CD4-positive, alpha-beta T cell treated with Interleukin-4 for 1 hour (primary cell): ENCODE results near the gene CMIP.

Experiments
- DNase-seq, 2 donors: peaks; one replicate each; pipeline ENCODE4 v3.0.0-alpha.2; 2020 to 2022

CMIP gene

DNA sequence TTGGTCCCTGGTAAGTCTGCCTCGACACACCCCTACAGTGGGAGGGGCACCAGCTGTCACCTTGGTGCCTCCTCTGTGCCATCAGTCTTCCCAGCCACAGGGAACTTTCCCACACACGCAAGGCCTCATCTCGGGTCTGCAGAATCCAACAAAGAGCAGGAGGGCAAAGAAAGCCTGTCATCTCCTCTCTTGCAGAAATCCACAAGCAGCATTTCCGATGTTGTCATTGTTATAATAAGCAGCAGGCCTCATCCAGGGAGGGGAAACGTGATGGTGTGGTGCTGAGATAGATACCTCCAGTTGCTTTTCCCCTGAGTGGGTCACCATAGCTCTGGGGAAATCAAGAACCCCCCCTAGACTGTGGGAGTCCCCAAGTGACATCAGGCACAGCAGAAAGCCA lies 110.4 kb downstream of the CMIP start:
- DNase-seq, result no peak

DNA sequence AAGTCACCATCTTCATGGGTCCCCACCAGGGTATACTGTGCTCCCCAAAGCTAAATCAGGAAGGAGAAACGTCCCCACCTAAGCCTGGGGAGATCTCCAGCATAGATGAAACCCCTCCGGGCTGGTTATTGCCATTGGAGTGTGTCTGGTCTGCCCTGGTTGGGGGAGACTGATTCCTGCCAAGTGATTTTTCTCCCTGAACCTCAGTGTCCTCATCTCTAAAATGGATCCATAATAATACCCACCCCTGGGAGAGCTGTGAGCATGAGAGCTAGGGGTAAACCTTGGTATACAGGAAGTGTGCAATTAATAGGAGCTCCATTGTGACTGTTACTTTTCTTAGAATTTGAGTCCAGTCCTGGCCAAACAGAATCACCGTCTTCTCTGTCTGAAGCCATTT lies 111.1 kb downstream of the CMIP start:
- DNase-seq, result no peak

DNA sequence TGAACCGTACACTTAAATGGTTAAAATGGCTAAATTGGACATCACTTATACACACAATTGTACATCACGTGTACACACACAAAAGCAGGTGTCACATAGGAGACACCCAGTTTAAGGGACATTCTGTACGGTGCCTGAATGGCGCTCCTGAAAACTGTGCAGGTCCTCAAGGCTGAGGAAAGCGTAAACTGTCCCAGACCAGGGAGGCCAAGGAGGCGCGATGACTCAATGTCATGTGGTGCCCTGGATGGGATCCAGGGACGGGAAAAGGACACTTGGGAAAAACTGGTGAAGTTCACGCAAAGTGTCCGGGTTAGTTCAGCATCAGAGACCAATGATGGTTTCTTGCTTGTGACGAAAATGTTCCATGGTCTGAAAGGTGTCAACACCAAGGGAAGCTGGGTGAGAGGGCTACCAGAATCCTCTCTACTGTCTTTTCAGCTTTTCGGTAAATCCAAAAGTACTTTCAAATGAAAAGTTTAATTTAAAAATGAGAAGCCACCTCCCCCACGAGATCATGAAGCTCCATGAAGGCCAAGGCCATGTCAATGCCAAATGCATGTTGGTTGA lies 112.2 kb downstream of the CMIP start:
- DNase-seq, result no peak

DNA sequence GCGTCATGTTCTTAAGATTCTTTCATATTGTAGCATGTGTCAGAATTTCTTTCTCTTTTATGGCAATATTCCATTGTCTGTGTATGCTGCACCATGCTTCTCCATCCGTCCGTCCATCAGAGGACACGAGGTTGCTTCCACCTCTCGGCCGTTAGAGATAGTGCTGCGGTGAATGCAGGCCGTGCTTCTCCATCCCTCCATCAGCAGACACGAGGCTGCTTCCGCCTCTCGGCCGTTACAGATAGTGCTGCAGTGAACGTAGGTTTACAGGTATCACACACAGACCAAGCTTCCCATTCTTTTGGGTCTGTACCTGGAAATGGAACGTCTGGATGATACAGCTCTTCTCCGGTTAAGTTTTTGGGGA lies 113.5 kb downstream of the CMIP start:
- DNase-seq, result no peak

DNA sequence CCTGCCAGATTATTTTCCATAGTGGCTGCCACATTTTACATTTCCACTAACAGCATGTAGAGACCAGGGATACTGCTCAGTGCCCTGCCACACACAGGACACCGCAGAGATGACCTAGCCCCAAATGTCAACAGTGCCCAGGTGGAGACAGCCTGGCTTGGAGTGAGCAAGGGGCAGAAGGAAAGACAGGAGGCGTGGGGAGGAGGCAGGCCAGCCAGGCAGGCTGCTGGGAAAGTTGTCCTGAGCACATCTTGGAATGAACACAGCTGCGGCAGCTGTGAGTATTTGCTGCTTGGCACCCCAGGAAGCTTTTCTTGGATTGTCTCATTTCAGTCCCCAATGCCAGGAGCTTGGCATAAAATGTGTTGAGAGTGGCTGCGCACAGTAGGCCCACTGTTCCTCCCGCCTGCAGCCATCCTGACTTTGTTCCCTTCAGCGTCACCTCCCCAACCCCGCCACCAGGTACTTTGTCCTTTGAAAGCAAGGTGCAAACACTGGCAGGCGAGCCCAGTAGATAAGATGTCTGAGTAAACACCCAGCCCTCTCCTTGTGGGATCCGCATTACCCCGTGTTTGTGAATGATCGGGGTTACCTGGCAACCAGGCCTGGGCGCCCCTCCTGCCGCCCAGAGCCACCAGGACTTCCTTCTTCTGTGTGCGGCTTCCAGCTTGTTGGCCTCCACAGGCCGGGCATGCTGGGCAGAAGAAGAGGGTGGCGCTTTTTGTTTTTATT lies 114.0 kb downstream of the CMIP start:
- peak in 1 of 2 donors; percentile 55 for DNase-seq

DNA sequence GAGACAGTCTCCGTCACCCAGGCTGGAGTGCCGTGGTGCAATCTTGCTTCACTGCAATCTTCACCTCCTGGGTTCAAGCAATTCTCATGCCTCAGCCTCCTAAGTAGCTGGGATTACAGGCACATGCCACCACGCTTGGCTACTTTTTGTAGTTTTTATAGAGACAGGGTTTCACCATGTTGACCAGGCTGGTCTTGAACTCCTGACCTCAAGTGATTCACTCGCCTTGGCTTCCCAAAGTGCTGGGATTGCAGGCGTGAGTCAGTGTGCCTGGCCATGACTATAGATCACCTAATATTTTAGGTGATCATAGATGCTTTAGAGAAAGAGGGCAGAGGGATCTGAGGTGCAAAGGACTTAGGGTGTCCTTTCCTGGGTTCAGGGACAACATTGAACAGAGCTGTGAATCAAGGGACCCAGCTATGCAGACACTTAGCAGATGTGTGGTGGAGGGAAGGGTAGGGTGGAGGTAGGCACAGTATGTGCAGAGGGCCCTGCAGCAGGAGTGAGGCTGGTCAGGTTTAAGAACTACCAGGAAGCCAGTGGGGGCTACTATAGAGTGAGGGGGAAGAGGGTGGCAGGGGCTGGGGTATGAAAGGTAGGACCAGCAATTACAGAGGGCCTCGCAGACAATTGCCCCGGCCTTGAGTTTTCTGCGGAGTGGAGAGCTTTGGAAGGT lies 116.5 kb downstream of the CMIP start:
- no peak for DNase-seq

DNA sequence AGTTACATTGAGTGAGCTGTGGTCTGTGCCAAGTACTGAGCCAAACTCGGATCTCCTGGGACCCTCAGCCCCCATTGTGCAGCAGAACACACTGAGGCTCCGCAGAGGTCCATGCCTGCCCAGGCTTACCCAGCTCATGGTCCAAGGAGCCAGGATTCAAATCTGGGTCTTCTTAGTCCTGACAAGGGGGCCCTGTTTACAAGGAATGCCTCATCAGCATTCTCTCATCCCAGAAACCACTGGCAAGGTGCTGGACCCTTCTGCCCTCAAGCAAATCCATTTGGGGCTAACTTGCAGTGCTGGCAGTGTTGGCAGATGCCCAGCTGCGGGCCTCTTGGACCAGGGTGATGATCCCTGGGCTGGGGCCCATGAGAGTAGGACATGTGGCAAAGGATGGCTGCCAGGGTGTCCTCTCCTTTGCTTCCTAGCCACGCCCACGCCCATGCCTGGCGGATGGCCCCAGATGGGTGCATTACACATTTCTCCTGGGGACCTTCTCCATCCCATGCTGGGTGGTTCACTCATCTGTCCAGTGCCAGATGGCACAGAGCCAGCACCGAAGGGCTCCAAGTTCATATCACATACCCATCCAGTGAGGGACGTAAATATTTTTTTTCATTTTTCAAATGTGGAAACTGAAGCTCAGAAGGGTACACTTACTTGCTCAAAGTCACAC lies 117.7 kb downstream of the CMIP start:
- no peak for DNase-seq

DNA sequence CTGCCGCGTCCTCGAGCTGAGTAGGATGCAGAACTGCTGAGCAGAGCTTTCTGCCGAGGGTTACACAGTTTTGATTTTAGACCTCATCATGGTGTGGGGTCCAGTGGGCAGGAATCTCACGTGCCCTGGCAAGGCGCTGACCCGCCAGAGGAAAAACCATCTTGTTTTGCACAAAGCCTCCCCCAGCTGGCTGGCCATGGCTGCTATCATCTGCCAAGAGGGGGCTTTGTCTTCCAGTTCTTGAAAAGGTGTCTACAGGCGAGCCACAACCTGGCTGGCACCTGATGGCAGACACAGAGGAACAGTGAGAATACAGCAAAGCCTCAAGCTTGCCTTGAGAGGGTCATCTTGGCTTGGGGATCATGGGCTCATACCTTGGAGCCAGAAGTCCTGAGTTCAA lies 118.3 kb downstream of the CMIP start:
- no peak for DNase-seq

DNA sequence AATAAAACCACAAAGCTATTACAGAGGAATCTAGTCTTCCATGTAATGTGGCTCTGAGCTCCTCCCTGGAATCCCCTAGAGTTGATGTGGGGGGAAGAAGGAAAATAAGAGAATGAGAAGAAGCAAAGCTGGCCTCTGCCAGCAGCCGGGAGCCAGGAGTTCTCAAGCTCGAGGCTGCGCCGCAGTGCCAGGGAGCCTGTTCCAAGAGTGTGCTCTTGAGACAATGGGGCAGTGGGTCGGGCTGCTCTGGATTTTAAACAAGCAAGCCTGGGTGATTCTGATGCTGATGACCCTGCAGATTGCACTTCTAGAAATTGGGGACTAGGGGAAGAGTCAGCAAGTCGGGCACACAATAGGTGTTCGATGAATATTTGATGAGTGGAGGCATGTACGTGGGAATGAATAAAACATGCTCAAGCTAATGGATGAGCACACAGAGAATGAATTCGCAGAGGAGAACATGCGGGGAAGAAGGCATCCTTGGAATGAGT lies 119.9 kb downstream of the CMIP start:
- DNase-seq, result no peak

DNA sequence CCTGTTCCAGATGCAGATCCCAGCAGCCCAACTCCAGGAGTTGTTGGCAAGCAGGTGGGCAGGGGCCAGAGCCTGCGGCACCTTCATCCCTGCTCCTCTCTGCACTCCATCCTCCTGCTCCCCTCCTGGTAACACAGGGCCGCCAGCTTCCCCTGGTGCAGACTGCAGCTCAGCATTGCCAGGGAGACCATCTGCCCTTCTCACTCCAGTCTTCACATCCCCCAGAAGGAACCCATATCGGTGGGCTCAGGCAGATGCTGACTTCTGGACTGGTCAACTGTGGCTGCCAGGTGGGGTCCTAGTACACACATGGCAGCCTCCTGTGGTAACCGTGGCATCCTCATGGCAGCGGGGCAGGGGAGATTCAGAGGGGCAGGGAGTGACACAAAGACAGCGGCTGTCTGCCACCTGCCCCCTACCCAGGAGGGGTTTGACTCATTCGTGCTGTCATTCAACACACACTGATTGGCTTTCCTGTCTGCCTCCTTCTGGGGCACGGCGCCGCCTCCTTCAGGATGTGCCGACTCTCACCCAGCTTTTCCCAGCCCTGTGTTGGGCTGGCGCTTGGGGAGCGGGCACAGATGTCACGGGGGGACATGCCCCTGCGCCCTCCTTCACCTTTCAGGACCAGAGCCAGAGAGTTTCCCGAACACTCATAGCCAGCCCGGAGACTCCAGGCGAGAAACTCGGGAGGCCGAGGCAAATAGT lies 120.9 kb downstream of the CMIP start:
- no peak for DNase-seq

DNA sequence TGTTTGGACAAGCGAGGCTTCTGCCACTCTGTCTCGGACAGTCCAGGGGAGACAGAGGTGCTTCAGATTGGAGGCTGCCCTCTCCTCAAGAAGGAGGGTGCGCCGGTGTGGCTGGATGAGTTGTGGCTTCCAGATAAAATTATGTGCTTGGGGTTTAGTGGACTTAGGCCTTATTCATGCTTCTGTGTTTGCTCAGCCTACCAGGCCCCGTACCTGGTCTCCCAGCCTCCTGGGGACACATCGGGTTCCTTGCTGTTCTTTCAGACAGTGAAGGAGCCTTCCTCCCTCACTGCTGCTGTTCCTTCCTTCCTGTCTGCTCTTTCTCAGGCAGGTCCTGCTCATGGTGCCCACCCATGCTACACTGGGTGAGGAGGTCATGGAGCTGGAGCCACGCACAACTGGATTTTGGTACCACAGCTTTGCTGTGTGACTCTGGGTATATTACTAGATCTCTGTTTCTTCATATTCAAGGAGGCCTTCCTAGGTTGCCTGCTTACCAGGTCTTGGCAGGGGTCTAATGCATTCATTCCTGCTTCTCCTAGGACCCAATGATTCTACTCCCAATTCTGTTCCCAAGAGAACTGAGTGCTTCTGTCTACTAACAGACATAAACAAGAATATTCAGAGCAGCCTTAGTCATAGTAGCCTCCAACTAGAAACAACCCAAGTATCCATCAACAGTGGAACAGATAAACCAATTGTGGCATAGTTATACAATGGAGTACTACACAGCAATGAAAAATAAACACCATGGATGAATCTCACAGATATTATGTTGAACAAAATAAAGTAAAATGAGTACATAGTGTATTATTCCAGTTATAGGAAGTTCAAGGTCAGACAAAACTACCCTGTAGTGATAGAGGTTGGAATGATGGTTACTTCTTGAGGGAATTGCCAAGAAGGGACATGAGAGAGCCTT lies 121.7 kb downstream of the CMIP start:
- no peak for DNase-seq

DNA sequence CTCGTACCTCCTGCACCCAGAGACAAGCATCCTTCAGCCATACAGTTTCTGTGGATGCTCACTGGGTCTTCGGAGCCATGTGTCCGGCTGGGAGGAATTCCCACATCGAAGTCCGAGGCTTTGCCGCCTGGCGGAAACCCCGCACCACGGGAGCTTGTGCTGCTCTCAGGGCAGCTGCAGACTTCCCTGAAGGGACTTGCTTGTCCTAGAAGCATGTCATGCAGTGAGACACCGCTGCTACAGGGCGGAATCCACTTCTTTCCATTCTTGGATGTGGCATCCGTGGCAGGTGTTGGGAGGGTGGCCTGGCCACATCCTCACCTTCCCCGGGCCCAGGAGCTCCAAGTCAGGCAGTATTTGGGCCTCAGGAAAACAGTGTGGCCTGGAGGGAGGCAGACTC lies 122.5 kb downstream of the CMIP start:
- no peak for DNase-seq

DNA sequence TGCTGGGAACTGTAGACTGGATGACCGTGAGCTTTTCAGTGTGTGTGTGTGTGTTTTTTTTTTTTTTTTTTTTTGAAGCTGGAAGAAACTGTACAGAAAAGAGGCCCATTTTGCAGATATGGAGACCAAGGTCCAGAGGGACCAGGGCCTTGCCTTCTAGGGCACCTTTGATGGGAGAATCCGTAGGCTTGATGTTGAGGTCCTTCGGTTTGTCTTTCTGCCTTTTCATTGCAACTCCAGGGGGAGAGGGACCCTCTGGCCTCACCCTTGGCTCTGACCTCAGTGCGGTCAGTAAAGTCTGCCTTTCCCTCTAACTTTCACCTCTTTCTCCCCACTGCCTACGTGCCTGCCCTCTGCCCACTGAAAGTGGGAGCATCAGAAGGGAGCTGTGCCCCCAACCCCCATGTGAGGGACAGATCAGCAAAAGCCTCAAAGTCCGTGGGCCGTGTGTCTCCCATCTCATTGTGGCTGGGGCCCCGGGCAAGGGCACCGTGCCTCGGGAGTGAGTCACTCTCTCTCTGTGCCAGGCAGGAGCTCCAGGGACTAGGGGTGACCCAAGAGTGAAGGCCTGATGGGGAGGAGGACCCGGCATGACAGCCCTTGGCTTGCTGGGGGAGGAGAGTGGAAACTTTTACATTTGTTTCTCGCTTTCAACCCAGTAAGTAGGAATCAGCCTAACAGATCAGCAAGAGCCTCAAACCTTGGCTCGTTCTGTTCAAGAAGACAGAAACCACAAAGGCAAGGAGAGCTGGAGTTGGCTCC lies 123.6 kb downstream of the CMIP start:
- no peak for DNase-seq

DNA sequence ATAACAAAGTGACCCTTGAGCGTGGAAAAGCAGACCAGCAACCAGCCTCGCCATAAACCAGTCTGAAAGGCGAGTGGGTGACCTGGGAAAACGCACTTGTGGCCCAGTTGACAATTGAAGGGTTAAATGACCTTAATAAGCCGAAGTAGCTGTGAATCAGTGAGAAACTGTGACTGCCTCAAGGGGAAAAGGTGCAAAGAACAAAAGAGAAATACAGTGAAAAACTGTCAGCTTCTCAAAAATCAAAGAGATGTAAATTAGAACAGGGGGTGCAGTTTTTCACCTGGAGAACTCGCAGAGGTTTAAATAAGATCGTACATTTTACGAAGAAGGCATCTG lies 124.1 kb downstream of the CMIP start:
- no peak for DNase-seq

DNA sequence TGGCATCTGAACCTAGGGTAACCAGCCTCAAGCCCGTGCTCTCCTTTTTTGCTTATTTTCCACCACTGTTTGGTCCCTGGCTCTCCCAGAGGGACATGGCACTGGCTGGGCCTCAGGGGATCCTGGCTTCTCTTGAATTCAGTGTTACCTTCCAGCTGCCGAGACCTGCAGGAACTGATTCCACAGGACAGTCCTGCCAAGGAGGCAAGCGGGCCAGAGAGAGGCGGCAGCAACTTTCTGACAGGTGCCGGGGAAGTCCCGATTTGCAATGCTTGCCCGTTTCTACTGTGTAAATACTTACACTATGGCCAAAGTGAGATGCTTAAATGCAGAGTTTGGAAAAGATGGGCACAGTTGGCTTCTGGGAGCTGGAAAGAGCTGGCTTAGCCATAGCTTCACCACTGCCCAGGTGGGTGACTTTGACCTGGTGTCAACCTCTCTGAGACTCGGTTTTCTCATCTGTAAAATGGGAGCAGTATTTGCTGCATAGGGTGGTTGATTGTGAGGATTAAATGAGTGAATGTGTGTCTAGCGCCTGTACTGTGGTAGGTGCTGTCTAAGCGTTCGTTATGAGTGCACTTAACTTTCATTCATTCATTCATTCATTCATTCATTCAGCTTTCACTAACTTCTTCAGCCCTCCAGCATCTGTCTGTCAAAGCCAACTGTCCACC lies 124.9 kb downstream of the CMIP start:
- no peak for DNase-seq

DNA sequence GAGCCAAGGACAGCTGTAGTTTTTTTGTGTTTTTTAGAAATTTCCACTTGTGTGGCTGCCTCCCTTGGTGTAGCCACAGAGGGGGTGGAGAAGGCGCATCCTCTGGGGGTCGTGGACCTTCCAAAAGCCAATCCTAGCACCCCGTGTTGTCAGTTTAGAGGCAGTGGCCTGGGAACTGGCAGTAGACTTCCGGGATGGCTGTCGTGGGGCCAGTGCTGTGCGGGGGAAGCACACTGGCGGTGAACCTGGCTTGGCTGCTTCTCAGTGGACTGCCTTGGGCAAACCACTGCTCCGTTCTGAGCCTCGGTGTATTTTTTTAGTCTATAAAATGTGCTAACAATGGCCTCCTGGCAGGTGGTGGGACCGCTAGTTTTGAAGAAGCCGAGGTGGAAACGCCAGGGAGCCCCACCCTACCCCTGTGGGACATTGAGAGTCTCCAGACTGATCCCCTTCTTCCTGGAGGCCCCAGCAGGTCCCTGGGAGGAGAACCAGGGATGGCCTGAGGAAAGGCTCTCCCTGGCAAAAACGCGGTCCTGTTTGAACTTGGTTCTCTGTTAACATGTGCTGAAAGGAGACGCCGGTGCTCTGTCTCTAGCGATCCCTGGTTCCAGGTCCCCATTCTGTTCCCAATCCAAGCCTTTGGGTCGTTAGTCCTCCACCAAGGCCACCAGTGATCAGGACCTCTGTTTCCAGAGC lies 125.7 kb downstream of the CMIP start:
- no peak for DNase-seq

DNA sequence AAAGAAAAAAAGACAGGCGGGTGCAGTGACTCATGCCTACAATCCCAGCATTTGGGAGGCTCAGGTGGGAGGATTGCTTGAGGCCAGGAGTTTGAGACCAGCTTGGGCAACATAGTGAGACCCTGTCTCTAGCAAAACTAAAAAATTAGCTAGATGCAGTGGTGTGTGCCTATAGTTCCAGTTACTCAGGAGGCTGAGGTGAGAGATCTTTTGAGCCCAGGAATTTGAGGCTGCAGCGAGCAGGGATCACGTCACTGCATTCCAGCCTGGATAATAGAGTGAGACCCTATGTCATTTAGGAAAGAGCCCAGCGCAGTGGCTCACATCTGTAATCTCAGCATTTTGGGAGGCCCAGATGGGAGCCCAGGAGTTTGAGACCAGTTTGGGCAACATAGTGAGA lies 126.6 kb downstream of the CMIP start:
- DNase-seq, result no peak

DNA sequence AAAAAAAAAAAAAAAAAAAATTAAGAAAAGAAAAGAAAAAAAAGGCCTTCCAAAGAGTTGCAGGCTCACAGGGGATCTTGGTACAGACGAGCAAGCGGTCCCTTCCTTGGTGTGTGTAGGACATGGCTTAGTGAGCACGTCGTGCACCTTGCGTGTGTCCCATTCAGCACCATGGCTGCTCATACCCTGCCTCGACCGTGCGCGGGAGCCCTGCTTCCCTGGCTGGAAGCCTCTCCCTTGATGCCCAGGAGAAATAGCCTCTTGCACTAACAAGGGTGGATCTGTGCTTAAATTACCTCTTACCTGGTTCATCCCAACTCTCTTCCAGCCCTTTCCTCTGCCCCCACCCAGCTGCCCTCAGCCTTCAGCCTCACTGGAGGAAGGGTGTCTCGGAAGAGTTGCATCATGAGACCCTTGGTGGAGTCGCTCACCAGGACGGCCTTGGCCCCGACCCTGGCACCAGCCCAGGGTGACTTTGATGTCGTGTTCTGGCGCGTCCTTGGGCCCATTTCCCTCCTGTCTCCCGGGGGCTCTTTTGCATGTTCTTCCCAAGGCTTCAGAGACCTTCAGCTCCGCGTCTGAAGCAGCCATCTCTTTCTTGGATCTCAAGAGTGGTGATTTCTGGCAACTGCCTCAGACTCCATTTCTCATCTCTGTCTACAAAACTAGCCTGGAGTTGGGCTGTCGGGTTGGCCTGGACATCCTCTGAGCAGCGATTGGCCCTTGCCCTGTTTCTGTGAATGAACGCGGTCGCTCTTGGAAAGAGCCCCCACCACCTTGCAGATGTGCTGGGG lies 127.2 kb downstream of the CMIP start:
- no peak for DNase-seq
